HG02973 (cell line): Measurements from ENCODE around the gene PAQR3.

Experiments used
- ATAC-seq: cut with Tn5 transposase; IDR thresholded peaks from one replicate; pipeline ENCODE4 v1.9.1; 2021; ENCODE audit warnings: moderate library complexity; ENCODE audit not compliant: unreplicated experiment

PAQR3 gene, protein sequence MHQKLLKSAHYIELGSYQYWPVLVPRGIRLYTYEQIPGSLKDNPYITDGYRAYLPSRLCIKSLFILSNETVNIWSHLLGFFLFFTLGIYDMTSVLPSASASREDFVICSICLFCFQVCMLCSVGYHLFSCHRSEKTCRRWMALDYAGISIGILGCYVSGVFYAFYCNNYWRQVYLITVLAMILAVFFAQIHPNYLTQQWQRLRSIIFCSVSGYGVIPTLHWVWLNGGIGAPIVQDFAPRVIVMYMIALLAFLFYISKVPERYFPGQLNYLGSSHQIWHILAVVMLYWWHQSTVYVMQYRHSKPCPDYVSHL

DNA sequence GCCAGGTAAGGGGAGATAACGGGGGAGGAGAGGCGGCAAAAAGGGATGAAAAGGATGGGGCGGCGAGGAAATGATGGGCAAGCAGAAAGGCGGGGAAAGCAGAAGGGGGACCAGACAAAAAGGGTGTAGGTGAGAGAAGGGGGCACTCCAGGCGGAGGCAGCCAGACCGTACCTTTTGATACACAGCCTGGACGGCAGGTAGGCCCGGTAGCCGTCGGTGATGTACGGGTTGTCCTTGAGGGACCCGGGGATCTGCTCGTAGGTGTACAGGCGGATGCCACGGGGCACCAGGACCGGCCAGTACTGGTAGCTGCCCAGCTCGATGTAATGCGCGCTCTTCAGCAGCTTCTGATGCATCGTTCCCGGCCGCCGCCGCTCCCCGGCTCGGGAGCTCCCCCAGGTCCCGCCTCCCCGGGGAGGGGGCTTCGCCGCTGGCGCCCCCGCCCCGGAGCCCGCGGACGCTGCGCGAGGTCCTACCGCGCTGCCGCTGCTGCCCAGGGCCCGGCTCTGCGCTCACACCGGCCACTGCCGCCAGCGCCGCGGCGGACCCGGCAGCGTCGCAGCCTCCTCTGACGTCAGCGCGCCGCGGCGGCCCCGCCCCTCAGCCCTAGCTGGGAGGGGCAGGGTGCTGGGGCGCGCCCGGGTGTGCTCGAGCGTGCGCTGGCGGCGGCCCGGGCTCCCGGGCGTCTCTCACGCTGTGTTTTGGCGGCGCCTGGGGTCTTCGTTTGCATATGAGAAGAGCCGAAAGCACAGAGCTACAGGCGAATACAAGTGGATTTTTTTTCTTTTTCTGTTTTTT is at the start of gene PAQR3:
Gene PAQR3, minus strand, starts transcription at position 571 of the 799 bp plus-strand sequence. Its CDS starts 214 bp downstream, at position 357.
- peak; percentile 97 for ATAC-seq

DNA sequence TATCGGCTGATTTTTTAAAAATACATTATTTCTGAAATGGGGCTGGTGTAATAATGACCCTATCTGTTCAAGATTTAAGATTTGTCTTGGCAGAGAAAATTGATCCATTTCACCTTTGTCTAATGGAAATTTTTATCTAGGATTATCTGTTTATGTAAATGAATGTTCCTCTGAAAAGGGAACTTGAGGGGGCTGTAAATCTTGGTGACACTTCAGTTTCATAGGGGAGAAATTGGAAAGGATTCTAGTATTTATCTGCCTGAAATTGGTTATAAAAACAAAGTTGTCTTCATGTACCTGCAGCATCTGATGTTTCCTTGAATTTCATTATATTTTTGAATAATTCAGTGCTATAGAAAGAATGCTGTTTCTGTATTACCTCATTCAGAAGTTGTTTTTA is 48.4 kb upstream of the PAQR3 start:
- ATAC-seq = no peak

GRCh38 chr4:78984593-78984992 is 45.4 kb upstream of the PAQR3 start:
- no peak for ATAC-seq

DNA sequence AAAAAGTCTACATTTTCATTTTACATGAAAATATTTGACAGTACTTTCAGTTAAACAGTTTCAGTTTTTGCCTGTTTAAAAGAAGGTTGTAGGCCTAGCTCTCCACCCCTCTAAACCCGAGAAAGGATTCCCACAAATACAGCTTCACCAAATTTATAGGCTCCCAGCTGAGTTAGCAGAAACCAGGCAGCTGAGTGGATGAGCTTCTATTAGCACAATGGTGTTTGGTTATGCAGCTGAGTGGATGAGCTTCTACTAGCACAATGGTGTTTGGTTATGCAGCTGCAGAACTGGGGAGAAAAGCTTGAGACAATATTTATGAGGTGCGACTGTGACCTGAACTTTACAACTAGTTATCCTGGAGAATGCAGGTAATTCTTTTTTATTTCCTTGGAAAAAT is 36.6 kb upstream of the PAQR3 start:
- no peak for ATAC-seq

- no peak for ATAC-seq
These were observed 32.5 kb upstream of the PAQR3 start for GRCh38 chr4:78971776-78972175.

- no peak for ATAC-seq
These were observed 32.1 kb upstream of the PAQR3 start for GRCh38 chr4:78971326-78971725.

- no peak for ATAC-seq
These were observed 23.4 kb upstream of the PAQR3 start for GRCh38 chr4:78962597-78963115.

- ATAC-seq = no peak
These were observed 21.7 kb upstream of the PAQR3 start for GRCh38 chr4:78960926-78961325.

GRCh38 chr4:78956975-78957374 is 17.7 kb upstream of the PAQR3 start:
- ATAC-seq = no peak

DNA sequence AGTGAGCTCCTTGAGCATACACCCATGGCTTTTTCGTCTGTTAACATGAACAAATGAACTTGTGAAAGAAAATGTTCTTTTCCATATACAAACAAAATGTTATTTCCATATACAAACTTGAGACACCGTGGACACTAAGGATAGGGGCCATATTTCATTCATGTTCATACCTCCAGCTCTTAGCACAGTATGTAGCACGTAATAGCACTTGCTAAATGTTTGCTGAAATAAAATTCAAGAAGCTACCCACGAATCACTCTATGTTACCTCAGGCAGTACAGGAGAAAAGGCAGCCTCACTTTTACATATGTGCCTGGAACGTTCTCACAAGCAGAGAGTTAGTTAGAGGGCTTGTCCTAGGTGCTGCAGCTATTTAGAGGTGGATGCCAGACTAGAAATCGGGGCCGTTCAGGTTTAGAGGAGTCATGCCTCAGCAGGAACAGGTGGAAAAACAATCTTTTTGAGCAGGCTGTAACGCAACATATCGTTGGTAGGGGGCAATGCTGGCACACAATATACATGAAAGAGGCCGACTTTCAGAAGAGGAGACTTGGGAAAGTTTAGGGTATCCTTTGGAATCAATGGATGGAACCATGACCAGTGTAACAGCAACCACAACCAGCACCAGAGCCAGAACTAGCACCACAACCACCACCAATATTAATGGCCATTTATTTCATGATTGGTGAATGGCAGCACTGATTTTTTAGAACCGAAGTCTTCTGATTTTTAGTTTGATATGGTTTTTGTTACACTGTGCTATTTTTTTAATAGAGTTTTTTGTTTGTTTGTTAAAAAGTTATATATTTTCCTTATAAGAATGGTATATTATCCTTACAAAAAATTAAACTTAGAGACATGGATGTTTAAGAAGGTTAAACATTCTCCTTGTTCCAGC is 14.8 kb upstream of the PAQR3 start:
- ATAC-seq = no peak

DNA sequence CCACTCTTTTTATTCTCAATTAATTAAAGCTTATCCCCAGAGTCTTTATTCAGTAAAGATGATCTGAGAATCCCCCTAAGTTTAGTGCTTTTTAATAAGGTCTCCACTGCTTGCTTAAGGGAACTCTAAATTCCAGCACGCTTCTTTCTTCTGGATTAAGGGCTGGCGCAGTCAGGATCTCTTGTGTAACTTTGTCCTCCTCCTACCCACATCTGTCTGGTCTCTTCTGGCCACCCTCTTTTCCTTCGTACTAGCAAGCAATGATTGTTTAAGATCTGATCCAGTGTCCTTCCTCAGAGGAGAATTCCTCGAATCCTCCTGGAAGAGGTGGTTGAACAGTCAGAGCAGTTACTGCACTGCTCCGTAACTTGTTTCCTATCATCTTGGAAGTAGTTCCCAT is 14.0 kb upstream of the PAQR3 start:
- no peak for ATAC-seq

DNA sequence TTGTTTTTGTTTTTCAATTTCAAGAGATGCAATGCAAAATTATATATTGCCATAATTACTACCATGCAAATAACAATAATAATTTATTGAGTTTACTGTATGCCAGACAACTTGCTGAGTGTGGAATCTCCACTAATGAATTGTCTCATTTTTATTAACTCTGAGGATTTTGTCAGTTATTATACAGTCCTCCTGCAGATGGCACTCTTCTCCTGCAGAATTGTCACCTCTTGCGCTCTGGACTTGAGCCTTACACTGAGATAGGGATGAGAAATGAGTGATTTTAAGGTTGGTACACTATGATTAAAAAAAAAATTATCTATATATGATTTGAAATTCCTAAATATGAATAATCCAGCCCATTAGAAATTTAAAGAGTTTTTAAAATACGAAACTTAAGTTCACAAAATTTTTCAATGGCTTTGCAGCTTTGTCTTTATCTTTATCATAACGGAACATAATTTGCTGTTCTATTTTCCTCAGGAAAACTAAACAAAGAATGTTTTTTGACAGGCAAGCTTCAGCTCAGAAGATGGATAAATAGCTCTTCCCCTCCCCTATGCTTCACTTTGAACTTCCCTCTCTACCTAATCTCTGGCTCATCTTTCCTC is 12.7 kb upstream of the PAQR3 start:
- peak; percentile 77 for ATAC-seq

DNA sequence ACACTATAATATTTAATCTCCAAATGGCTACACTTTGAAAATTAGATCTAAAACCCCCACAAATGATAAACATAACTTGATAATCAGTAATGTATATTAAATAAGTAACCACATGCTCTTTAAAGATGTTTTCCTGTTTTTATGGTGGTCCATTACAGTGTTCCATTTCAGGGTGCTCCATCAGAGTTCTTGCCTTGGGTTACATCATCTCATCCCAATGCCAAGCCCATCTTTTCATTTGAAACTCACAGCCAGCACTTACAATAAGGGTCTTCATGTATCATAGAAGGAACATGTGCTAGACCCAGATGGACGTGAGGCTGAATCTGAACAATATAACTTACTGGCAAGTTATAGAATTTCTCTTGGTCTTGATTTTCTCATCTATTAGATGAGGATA is 10.5 kb upstream of the PAQR3 start:
- ATAC-seq = no peak

DNA sequence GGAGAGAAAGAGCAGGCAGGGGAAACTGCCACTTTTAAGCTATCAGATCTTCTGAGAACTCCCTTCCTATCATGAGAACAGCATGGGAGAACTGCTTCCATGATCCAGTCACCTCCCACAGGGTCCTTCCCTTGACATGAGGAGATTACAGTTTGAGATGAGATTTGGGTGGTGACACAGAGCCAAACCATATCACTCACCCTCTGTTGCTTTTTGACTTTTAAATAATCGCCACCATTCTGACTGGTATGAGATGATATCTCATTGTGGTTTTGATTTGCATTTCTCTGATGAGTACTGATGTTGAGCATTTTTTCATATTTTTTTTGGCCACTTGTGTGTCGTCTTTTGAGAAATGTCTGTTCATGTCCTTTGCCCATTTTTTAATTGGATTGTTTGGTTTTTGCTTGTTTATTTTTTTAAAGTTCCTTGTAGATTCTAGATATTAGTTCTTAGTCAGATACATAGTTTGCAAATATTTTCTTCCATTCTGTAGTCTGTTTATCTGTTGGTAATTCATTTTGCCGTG is 6.5 kb upstream of the PAQR3 start:
- ATAC-seq = no peak

DNA sequence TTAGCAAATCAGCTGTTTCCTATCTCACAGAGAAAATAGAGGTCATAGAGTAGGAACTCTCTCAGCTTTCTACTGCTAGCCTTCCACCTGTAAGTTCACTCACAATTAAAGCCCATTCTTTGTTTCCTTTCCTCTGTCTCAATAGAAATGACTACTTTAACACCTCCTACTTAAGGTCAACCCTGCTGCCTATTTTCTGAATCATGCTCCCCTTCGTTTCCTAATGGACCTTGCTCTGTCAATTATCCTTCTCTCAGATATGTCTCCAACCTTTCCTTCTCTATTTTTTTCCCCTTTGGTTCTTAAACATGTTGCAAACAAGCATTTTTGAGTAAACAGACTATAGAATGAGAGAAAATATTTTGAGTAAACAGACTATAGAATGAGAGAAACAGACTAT is 5.1 kb upstream of the PAQR3 start:
- no peak for ATAC-seq

- no peak for ATAC-seq
These were observed 1.5 kb upstream of the PAQR3 start for GRCh38 chr4:78940752-78941151.

GRCh38 chr4:78939667-78940008 is 400 bp upstream of the PAQR3 start:
- no peak for ATAC-seq

DNA sequence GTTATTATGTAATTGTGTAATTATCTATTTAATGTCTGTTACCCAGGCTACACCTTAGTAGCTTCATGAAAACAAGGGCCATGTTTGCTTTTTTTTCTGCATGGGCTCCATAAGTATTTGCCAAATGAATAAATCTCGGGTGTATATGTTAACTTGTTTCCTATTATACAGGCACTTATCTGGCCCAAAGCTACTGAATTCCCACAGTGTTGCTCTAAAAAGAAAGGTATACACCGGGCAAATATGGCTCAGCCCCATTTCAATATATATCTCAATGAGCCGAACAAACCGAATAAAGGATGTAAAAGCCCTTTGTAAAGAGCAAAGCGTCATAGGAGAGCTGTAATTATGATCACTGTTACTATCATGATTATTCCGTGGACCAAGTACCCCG is 767 bp downstream of the PAQR3 start:
- ATAC-seq = no peak

GRCh38 chr4:78937837-78938236 is 1.4 kb downstream of the PAQR3 start:
- no peak for ATAC-seq

- ATAC-seq = no peak
These were observed 2.2 kb downstream of the PAQR3 start for GRCh38 chr4:78936989-78937388.
